Neuronal stem cell (in vitro differentiated cells): ENCODE data around the gene FAM124B.

Experiments used
- DNase-seq: peaks from one replicate; pipeline ENCODE4 v3.0.0-alpha.2; 2013; ENCODE audit warnings: low spot score
- H2AFZ ChIP-seq: one replicate; pipeline ENCODE4 v1.6.1; 2013; ENCODE audit warnings: mild to moderate bottlenecking, low read length, inconsistent platforms
- H2AK5ac ChIP-seq: 2 replicates; pipeline ENCODE4 v1.6.1; 2013; ENCODE audit warnings: low read depth, mild to moderate bottlenecking, inconsistent platforms, low read length, moderate library complexity, mixed read lengths
- H2BK120ac ChIP-seq: 2 replicates; pipeline ENCODE4 v1.6.1; 2013; ENCODE audit warnings: low read depth, mild to moderate bottlenecking, inconsistent platforms, low read length, moderate library complexity, mixed read lengths
- H2BK12ac ChIP-seq: one replicate; pipeline ENCODE4 v1.6.1; 2013; ENCODE audit warnings: low read length, inconsistent platforms
- H2BK15ac ChIP-seq: 2 replicates; pipeline ENCODE4 v1.6.1; 2013; ENCODE audit warnings: mild to moderate bottlenecking, low read length, inconsistent platforms, mixed read lengths
- H2BK5ac ChIP-seq: one replicate; pipeline ENCODE4 v1.6.1; 2013; ENCODE audit warnings: inconsistent platforms, mild to moderate bottlenecking, low read length, moderate library complexity
- H3K14ac ChIP-seq: one replicate; pipeline ENCODE4 v1.6.1; 2013; ENCODE audit warnings: low read length, inconsistent platforms
- H3K18ac ChIP-seq: 2 replicates; pipeline ENCODE4 v1.6.1; 2013; ENCODE audit warnings: low read length, inconsistent platforms
- H3K23ac ChIP-seq: 2 replicates; pipeline ENCODE4 v1.6.1; 2013; ENCODE audit warnings: low read depth, mild to moderate bottlenecking, mixed read lengths, low read length, inconsistent platforms; ENCODE audit not compliant: poor library complexity
- H3K27ac ChIP-seq: replicated peaks from 3 replicates; pipeline ENCODE4 v1.5.1; 2013; ENCODE audit warnings: low read length, inconsistent platforms
- H3K27me3 ChIP-seq, 3 experiments: 2 replicates each; pipeline ENCODE4 v1.6.1; 2013; ENCODE audit warnings: low read length in 3 of 3, mild to moderate bottlenecking in 2 of 3, inconsistent platforms in 1 of 3, low read depth in 1 of 3, mixed read lengths in 1 of 3, moderate library complexity in 1 of 3; ENCODE audit not compliant: control insufficient read depth in 3 of 3, insufficient read depth in 3 of 3
- H3K36me3 ChIP-seq, 2 donors: replicated peaks in 1 of 2; 2 replicates each; pipeline ENCODE4 v1.6.1; 2013; ENCODE audit warnings: low read length in 2 of 2; ENCODE audit not compliant: control insufficient read depth in 2 of 2, insufficient read depth in 2 of 2
- H3K4ac ChIP-seq: 2 replicates; pipeline ENCODE4 v1.6.1; 2013; ENCODE audit warnings: inconsistent platforms, mild to moderate bottlenecking, low read length, moderate library complexity
- H3K4me1 ChIP-seq, 2 donors: 1 replicate in 1 of 2; 2 replicates in 1 of 2; pipeline ENCODE4 v1.6.1; 2013; ENCODE audit warnings: low read length in 2 of 2, low read depth in 1 of 2; ENCODE audit not compliant: control insufficient read depth in 2 of 2, insufficient read depth in 1 of 2
- H3K4me2 ChIP-seq: one replicate; pipeline ENCODE4 v1.6.1; 2013; ENCODE audit warnings: mild to moderate bottlenecking, low read length, inconsistent platforms; ENCODE audit not compliant: insufficient read depth, poor library complexity, severe bottlenecking
- H3K4me3 ChIP-seq, 2 donors: 2 replicates each; pipeline ENCODE4 v1.5.1; 2013; ENCODE audit warnings: low read length in 2 of 2, mild to moderate bottlenecking in 2 of 2, inconsistent platforms in 1 of 2, moderate library complexity in 1 of 2
- H3K79me1 ChIP-seq: one replicate; pipeline ENCODE4 v1.6.1; 2013; ENCODE audit warnings: low read depth, mild to moderate bottlenecking, inconsistent platforms, low read length, moderate library complexity
- H3K9ac ChIP-seq: one replicate; pipeline ENCODE4 v1.6.1; 2013; ENCODE audit warnings: mild to moderate bottlenecking, low read depth, low read length, inconsistent platforms; ENCODE audit not compliant: poor library complexity
- H3K9me3 ChIP-seq, 2 donors: replicated peaks in 1 of 2; 2 replicates each; pipeline versions ENCODE3 to v1.6.1; 2013; ENCODE audit warnings: low read length in 2 of 2, mild to moderate bottlenecking in 2 of 2, inconsistent platforms in 1 of 2, low read depth in 1 of 2, mixed read lengths in 1 of 2, moderate library complexity in 1 of 2; ENCODE audit not compliant: control insufficient read depth in 2 of 2, insufficient read depth in 1 of 2
- H4K8ac ChIP-seq: one replicate; pipeline ENCODE4 v1.6.1; 2013; ENCODE audit warnings: low read depth, mild to moderate bottlenecking, inconsistent platforms, low read length, moderate library complexity
- H4K91ac ChIP-seq: one replicate; pipeline ENCODE4 v1.6.1; 2013; ENCODE audit warnings: low read length, low read depth, mild to moderate bottlenecking, inconsistent platforms; ENCODE audit not compliant: poor library complexity
- WGBS, 2 donors: extraction: QIAGEN DNeasy Blood & Tissue Kit; methylation state at CpG; one replicate each; pipeline ENCODE4 v1.1.7; 2013; ENCODE audit warnings: missing lambda C conversion rate in 2 of 2, mixed read lengths in 1 of 2; ENCODE audit not compliant: insufficient read length in 2 of 2, insufficient replicate concordance in 1 of 2; ENCODE audit errors: extremely low coverage in 2 of 2; 5-methylcytosine and 5-hydroxymethylcytosine counted together

The FAM124B gene

GRCh38 chr2:224413381-224413780, 11.5 kb upstream of the FAM124B start:
- Histone ChIP-seq H3K27ac (no peak overlapping the region), H3K4me3 (no peak overlapping the region)
- no CpG with 5 or more reads among the region's 2 CpGs for WGBS, 2 donors

GRCh38 chr2:224412141-224413015, 10.5 kb upstream of the FAM124B start:
- Histone ChIP-seq H3K23ac (no peak overlapping the region), H3K9me3 (no peaks in the 10 kb centered on the region), H3K79me1 (no peaks in the 10 kb centered on the region), H3K9ac (no peak overlapping the region), H3K4me3 (no peak overlapping the region), H3K4me2 (no peak overlapping the region), H2BK12ac (no peak overlapping the region), H2BK5ac (no peak overlapping the region), H3K4me1 (no peaks in the 10 kb centered on the region), H3K27me3 (no peaks in the 10 kb centered on the region), H2BK120ac (no peak overlapping the region), H2BK15ac (no peak overlapping the region), H4K91ac (no peak overlapping the region), H3K36me3 (no peaks in the 10 kb centered on the region), H2AK5ac (no peak overlapping the region), H3K18ac (no peak overlapping the region), H3K27ac (no peak overlapping the region), H3K14ac (no peak overlapping the region), H2AFZ (no peak overlapping the region), H3K4ac (no peak overlapping the region), H4K8ac (no peak overlapping the region)
- DNase-seq: no peak
- no CpG with 5 or more reads among the region's 18 CpGs for WGBS, 2 donors

More at GRCh38 chr2:224413381-224413780, 11.5 kb upstream of the FAM124B start:
- no peak overlapping the region for H2BK5ac ChIP-seq
- no peak overlapping the region for H3K4ac ChIP-seq
- H2BK120ac ChIP-seq: no peak overlapping the region
- H3K23ac ChIP-seq: no peak overlapping the region
- no peak overlapping the region for H4K8ac ChIP-seq
- no peak overlapping the region for H4K91ac ChIP-seq
- no peaks in the 10 kb centered on the region for H3K9me3 ChIP-seq
- no peak overlapping the region for H2AFZ ChIP-seq
- H3K27me3 ChIP-seq: no peaks in the 10 kb centered on the region
- no peak for DNase-seq
- H3K36me3 ChIP-seq: no peaks in the 10 kb centered on the region
- no peaks in the 10 kb centered on the region for H3K79me1 ChIP-seq
- H3K9ac ChIP-seq: no peak overlapping the region
- no peak overlapping the region for H2BK15ac ChIP-seq
- H3K4me1 ChIP-seq: no peaks in the 10 kb centered on the region
- H2AK5ac ChIP-seq: no peak overlapping the region
- H3K4me2 ChIP-seq: no peak overlapping the region
- H3K18ac ChIP-seq: no peak overlapping the region
- H3K14ac ChIP-seq: no peak overlapping the region
- no peak overlapping the region for H2BK12ac ChIP-seq

GRCh38 chr2:224410946-224411561, 9.1 kb upstream of the FAM124B start:
- H2BK12ac ChIP-seq: no peak overlapping the region
- no peaks in the 10 kb centered on the region for H3K36me3 ChIP-seq
- H2BK15ac ChIP-seq: no peak overlapping the region
- no peak overlapping the region for H2BK5ac ChIP-seq
- peaks cover 0 to 2% (median 0%) of the 10 kb centered on the region in 3 experiments for H3K27me3 ChIP-seq
- no peak for DNase-seq
- WGBS, 2 donors: no CpG with 5 or more reads among the region's 3 CpGs
- H2BK120ac ChIP-seq: no peak overlapping the region
- no peak overlapping the region for H3K4me3 ChIP-seq
- H3K4ac ChIP-seq: no peak overlapping the region
- no peak overlapping the region for H2AK5ac ChIP-seq
- no peak overlapping the region for H3K27ac ChIP-seq
- no peak overlapping the region for H3K18ac ChIP-seq
- no peaks in the 10 kb centered on the region for H3K4me1 ChIP-seq
- no peaks in the 10 kb centered on the region for H3K79me1 ChIP-seq
- no peak overlapping the region for H3K9ac ChIP-seq
- no peak overlapping the region for H3K4me2 ChIP-seq
- no peak overlapping the region for H4K8ac ChIP-seq
- H4K91ac ChIP-seq: no peak overlapping the region
- no peak overlapping the region for H3K14ac ChIP-seq
- no peak overlapping the region for H2AFZ ChIP-seq
- H3K9me3 ChIP-seq: peaks cover 0 to 3% of the 10 kb centered on the region in 2 donors
- no peak overlapping the region for H3K23ac ChIP-seq

- Histone ChIP-seq H3K4me3 (no peak overlapping the region), H2AFZ (no peak overlapping the region), H4K91ac (no peak overlapping the region), H2BK12ac (no peak overlapping the region), H3K9ac (no peak overlapping the region), H3K27ac (no peak overlapping the region), H3K23ac (no peak overlapping the region), H2AK5ac (no peak overlapping the region), H2BK5ac (no peak overlapping the region), H3K18ac (no peak overlapping the region), H3K36me3 (no peaks in the 10 kb centered on the region), H2BK120ac (no peak overlapping the region), H3K4ac (no peak overlapping the region), H2BK15ac (no peak overlapping the region), H3K79me1 (no peaks in the 10 kb centered on the region), H3K4me1 (no peaks in the 10 kb centered on the region), H3K14ac (no peak overlapping the region), H3K9me3 (peaks cover 0 to 8% of the 10 kb centered on the region in 2 donors), H3K4me2 (no peak overlapping the region), H3K27me3 (peaks cover 0 to 2% (median 0%) of the 10 kb centered on the region in 3 experiments), H4K8ac (no peak overlapping the region)
- no peak for DNase-seq
- WGBS, 2 donors: no CpG with 5 or more reads among the region's 2 CpGs
Observed at GRCh38 chr2:224408676-224409075, 6.8 kb upstream of the FAM124B start.
